Keratinocyte (primary cell): Measurements from ENCODE around the gene HES2.

Experiments used
- EZH2 ChIP-seq: IDR thresholded peaks from one replicate; pipeline ENCODE4 v1.6.1; 2012; ENCODE audit warnings: inconsistent platforms, mild to moderate bottlenecking, low read length, moderate library complexity
- TF ChIP-seq, protein P1 (sequence below), 3 experiments: IDR thresholded peaks in 1 of 3; conservative IDR thresholded peaks in 1 of 3; optimal IDR thresholded peaks in 1 of 3; 2 replicates in 2 of 3; 3 replicates in 1 of 3; pipeline versions ENCODE3 to v1.5.1; 2011; ENCODE audit warnings: low read length in 3 of 3, mild to moderate bottlenecking in 3 of 3, moderate library complexity in 2 of 3, control low read depth in 1 of 3, inconsistent platforms in 1 of 3; ENCODE audit not compliant: insufficient read depth in 2 of 3; ENCODE audit errors: extremely low read depth in 1 of 3

DNA sequence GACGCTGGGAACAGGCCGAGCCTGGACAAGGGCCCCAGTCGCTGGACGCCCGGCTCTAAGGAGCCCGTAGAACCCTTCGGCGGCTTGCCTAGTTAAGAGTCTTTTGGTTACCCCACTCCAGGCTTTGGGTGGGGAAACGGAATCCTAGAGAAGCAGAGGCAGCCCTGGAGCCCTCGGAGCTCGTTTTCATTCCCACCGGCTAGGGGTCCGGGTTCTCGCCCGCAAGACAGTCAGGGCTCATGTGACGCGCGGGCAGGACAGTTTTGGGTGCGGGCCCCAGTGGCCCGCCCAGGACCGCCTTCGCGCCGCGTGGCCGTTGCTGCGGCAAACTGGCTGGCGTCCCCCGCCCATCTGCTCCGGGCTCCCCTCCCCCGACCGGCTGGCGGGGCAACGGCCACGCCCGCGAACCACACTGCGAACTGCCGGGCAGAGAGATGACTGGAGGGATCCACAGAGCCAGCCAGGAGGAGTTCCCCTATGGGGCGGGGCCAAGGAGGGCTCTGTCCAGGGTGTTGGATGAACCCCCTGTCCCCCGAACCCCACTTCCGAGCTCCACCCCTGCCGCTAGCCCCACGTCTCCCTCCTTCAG, 829 bp upstream of the HES2 start:
- TF ChIP-seq, protein P1, sequence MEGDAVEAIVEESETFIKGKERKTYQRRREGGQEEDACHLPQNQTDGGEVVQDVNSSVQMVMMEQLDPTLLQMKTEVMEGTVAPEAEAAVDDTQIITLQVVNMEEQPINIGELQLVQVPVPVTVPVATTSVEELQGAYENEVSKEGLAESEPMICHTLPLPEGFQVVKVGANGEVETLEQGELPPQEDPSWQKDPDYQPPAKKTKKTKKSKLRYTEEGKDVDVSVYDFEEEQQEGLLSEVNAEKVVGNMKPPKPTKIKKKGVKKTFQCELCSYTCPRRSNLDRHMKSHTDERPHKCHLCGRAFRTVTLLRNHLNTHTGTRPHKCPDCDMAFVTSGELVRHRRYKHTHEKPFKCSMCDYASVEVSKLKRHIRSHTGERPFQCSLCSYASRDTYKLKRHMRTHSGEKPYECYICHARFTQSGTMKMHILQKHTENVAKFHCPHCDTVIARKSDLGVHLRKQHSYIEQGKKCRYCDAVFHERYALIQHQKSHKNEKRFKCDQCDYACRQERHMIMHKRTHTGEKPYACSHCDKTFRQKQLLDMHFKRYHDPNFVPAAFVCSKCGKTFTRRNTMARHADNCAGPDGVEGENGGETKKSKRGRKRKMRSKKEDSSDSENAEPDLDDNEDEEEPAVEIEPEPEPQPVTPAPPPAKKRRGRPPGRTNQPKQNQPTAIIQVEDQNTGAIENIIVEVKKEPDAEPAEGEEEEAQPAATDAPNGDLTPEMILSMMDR (optimal IDR thresholded peaks at IDR 0.05 in 1 of 3, IDR thresholded peaks at IDR 0.05 in 1 of 3, conservative IDR thresholded peaks at IDR 0.05 in 1 of 3; ENCODE audit: extremely low read depth in 1 of 3, insufficient read depth in 2 of 3, low read length in 3 of 3), result no peak
- TF ChIP-seq EZH2, result no peak
